Medulla oblongata (tissue), 1 donor: ENCODE results near the gene SGSM1.
"Not testable (repeated sequence)": the region's sequence is repeated elsewhere in the genome, so short reads cannot be mapped to it uniquely, and the experiment has no call there.

Experiments used
- DNase-seq: peaks from one replicate; pipeline ENCODE4 v3.0.0-alpha.2; 2015; ENCODE audit errors: extremely low spot score

The SGSM1 gene

GRCh38 chr22:24894220-24894975 is 88.4 kb downstream of the SGSM1 start:
- peak; percentile 33 for DNase-seq

- DNase-seq = peak; percentile 53
These were observed 89.0 kb downstream of the SGSM1 start for GRCh38 chr22:24894998-24895397.

GRCh38 chr22:24901448-24901847 is 95.4 kb downstream of the SGSM1 start:
- DNase-seq = no peak

- DNase-seq = no peak
These were observed 99.9 kb downstream of the SGSM1 start for GRCh38 chr22:24905909-24906308.

GRCh38 chr22:24907101-24907500 is 101.1 kb downstream of the SGSM1 start:
- not testable (repeated sequence) for DNase-seq

GRCh38 chr22:24920029-24920428 is 114.0 kb downstream of the SGSM1 start:
- no peak for DNase-seq

- DNase-seq = no peak
These were observed 119.8 kb downstream of the SGSM1 start for GRCh38 chr22:24925586-24926427.

GRCh38 chr22:24926428-24926725 is 120.4 kb downstream of the SGSM1 start:
- DNase-seq = no peak

GRCh38 chr22:24926849-24927579 is 121.0 kb downstream of the SGSM1 start:
- no peak for DNase-seq

- DNase-seq = no peak
These were observed 122.3 kb downstream of the SGSM1 start for GRCh38 chr22:24928322-24928721.

GRCh38 chr22:24930678-24931077 is 124.7 kb downstream of the SGSM1 start:
- no peak for DNase-seq

GRCh38 chr22:24935771-24936483 is 129.9 kb downstream of the SGSM1 start:
- no peak for DNase-seq

- no peak for DNase-seq
These were observed 131.1 kb downstream of the SGSM1 start for GRCh38 chr22:24937114-24937513.

- DNase-seq = peak; percentile 41
These were observed 132.8 kb downstream of the SGSM1 start for GRCh38 chr22:24938741-24939341.

GRCh38 chr22:24942301-24942700 is 136.3 kb downstream of the SGSM1 start:
- DNase-seq = no peak

GRCh38 chr22:24944217-24944937 is 138.4 kb downstream of the SGSM1 start:
- no peak for DNase-seq

- no peak for DNase-seq
These were observed 139.4 kb downstream of the SGSM1 start for GRCh38 chr22:24945430-24945829.

- DNase-seq = no peak
These were observed 141.4 kb downstream of the SGSM1 start for GRCh38 chr22:24947383-24947782.

- no peak for DNase-seq
These were observed 141.9 kb downstream of the SGSM1 start for GRCh38 chr22:24947881-24948280.

- no peak for DNase-seq
These were observed 142.6 kb downstream of the SGSM1 start for GRCh38 chr22:24948356-24949202.
